Measurements from ENCODE around the gene HS6ST3.
"Not testable (repeated sequence)": the region's sequence is repeated elsewhere in the genome, so short reads cannot be mapped to it uniquely, and the experiment has no call there.

GRCh38 chr13:96778302-96778701 lies 688.4 kb downstream of the HS6ST3 start:
- TF ChIP-seq EP300, CTCF, POLR2AphosphoS5 (IDR thresholded peaks at IDR 0.05): not testable (repeated sequence)

All from sigmoid colon (tissue), 4 donors.